ENCODE data around the gene C6orf52.

Gene C6orf52

DNA sequence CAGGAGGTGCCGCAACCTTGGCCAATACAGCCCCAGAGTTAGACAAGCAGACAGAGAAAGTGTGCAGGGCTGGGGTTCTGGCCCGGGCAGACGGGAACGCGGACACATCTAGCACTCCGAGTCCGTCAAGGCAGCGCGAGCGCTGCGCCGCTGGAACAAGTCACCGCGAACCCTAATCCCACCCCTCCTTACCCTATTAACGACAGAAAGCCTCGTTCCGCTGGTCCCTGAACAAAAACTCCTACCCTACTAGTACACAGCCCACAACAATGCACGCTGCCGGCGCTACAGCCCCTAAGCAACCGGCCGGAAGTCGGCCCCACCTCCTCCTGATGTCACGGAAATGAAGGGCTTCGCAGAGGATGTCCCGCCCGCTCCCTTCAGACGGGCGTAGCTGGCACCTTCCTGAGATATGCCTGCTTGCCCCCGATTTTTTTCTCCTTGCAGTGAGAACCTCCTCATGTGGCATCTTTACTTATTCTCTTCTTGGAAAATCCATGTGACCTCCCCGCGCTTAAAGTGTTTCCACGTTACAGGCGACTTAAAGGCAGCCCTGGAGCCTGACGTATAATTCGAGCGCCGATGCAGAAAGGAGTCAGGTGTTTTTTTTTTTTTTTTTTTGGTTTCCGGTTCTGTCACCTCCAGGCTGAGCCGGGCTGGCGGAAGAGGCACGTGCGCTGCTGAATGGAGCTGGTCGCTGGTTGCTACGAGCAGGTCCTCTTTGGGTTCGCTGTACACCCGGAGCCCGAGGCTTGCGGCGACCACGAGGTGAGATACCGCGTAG lies at the start of gene C6orf52, which contains the start of gene PAK1IP1:
Gene C6orf52 (minus strand): TSS at position 315 of the 784 bp plus-strand sequence. CDS start 7,066 bp downstream, outside the sequence.
Gene PAK1IP1 (plus strand): TSS at position 671 of the 784 bp plus-strand sequence. CDS start 14 bp downstream, at position 685.
- TF ChIP-seq GATA2 (IDR thresholded peaks at IDR 0.05; ENCODE audit: low read depth, low read length) (no peak), GATA3 (IDR thresholded peaks at IDR 0.05; ENCODE audit: low read depth, low read length) (no peak)

DNA sequence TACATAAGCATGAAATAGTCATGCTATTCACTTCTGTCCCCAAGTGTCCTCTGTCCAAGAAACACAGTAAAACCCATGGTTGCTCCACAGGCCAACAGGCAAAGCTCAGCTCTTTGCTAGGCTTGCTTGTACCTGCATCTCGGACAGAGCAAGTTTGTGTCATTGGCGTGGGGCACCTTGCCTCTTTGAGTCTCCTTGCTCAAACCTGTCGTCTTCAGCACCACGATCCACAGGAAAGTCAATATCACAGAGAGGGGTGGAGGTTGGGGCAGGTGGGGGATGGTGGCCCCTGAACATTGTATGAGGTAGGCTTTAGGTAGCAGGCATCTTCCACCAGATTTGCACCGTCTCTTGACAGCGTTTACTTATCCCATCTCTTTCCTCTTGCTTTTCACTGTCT lies 49.1 kb upstream of the C6orf52 start:
- TF ChIP-seq GATA2 (IDR thresholded peaks at IDR 0.05; ENCODE audit: low read depth, low read length): no peak
- TF ChIP-seq GATA3 (IDR thresholded peaks at IDR 0.05; ENCODE audit: low read depth, low read length): no peak

DNA sequence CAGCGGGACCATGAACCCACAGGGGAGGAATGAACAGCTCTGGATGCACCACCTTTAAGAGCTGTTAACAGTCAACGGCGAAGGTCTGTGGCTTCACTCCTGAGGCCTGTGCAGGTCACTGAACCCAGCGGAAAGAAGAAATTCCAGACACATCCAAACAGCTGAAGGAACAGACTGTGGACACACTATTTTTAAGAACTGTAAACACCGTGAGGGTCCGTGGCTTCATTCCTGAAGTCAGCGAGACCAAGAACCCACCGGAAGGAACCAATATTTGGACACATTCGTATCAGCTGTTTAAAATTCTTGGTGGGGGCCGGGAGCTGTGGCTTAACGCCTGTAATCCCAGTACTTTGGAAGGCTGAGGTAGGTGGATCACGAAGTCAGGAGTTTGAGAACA lies 47.8 kb upstream of the C6orf52 start:
- no peak for TF ChIP-seq GATA2 (IDR thresholded peaks at IDR 0.05; ENCODE audit: low read depth, low read length)
- TF ChIP-seq GATA3 (IDR thresholded peaks at IDR 0.05; ENCODE audit: low read depth, low read length): no peak

DNA sequence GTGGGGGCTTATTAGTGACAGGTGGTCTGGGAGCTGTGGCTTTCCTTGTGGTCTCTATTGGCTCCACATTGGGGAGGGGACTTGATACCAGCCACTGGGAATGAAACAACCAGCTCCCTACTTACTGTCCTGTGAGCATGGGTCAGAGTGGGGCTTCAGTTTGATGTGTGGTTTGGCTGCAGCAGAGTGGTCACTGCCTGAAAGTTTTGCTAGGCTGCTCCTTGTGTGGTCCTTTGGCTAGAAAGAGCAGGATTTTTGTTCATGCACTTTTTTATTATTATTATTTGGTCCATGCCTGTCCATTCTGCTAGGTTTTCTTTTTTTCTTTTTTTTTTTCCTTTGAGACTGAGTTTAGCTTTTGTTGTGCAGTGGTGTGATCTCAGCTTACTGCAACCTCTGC lies 45.6 kb upstream of the C6orf52 start:
- TF ChIP-seq GATA2 (IDR thresholded peaks at IDR 0.05; ENCODE audit: low read depth, low read length) (no peak), GATA3 (IDR thresholded peaks at IDR 0.05; ENCODE audit: low read depth, low read length) (no peak)

DNA sequence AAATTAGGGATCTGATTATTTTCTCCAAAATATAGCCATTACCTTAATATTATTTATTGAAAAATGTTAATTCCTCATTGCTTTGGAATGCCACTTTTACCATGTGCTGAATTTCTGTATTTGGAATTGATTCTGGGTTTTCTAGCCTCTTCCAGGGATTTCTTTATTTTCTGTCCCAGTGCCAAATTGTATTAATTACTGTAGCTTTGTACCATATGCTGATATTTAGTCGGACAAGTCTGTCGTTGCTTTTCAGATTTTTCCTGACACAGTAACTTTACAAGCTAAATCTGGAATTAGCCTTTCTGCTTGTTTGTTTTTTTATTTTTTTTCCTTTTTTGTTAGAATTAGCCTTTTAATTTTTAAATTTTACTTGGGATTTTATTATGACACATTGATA lies 42.3 kb upstream of the C6orf52 start:
- TF ChIP-seq GATA2 (IDR thresholded peaks at IDR 0.05; ENCODE audit: low read depth, low read length) (no peak), GATA3 (IDR thresholded peaks at IDR 0.05; ENCODE audit: low read depth, low read length) (no peak)

DNA sequence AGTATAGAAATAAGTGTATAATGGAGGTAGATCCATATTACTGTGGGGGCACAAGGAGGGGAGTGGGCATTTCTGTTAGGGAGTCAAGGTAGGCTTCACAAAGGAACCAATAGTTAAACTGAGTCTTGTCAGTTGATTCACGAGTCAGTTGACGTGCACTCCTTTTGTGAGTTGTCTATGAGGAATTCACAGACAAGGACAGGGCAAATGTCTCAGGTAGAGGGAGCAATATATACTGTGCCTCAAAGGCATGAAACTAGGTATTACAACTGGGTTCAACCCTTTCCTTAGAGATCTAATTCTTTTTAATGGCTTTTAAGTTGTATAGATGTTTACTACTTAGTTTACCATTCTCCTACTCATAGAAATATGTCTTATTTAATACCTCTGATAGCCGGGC lies 39.4 kb upstream of the C6orf52 start:
- no peak for TF ChIP-seq GATA2 (IDR thresholded peaks at IDR 0.05; ENCODE audit: low read depth, low read length)
- TF ChIP-seq GATA3 (IDR thresholded peaks at IDR 0.05; ENCODE audit: low read depth, low read length): no peak

DNA sequence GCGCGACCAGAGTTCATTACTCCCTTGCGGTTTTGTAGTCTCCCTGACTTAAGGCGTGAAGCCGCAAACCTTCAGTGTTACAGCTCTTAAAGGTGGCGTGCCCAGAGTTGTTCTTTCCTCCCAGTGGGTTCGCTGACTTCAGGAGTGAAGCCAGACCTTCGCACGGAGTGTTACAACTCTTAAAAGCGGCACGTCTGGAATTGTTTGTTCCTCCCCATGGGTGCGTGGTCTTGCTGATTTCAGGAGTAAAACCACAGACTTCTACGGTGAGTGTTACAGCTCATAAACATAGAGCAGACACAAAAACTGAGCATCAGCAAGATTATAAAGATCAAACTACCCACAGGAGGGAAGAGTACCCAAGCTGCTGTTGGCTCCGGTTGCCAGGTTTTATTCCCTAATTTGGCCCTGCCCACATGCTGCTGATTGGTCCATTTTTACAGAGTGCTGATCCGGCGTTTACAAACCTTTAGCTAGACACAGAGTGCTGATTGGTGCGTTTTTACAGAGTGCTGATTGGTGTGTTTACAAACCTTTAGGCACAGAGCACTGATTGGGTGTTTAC lies 38.8 kb upstream of the C6orf52 start:
- TF ChIP-seq GATA2 (IDR thresholded peaks at IDR 0.05; ENCODE audit: low read depth, low read length) (no peak), GATA3 (IDR thresholded peaks at IDR 0.05; ENCODE audit: low read depth, low read length) (no peak)

DNA sequence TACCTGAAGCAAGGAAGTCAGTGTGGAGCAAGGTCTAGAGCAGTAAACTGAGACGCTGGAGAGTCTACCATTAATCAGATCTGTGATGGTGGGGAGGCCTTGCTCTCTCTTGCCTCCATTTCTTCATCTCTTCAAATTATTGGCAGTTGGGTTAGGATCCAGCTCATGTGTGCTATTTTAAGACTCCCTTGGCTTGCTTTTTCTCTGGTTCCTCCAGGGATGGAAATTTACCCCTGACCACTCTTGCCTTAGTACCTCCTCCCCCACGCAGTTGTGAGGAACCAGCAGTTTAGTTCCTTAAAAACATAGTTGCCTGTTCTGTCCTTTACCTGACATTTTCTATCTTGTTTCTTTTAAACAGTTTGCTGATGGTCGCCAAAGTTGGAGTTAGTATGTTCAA lies 35.8 kb upstream of the C6orf52 start:
- TF ChIP-seq GATA2 (IDR thresholded peaks at IDR 0.05; ENCODE audit: low read depth, low read length) (no peak), GATA3 (IDR thresholded peaks at IDR 0.05; ENCODE audit: low read depth, low read length) (no peak)

DNA sequence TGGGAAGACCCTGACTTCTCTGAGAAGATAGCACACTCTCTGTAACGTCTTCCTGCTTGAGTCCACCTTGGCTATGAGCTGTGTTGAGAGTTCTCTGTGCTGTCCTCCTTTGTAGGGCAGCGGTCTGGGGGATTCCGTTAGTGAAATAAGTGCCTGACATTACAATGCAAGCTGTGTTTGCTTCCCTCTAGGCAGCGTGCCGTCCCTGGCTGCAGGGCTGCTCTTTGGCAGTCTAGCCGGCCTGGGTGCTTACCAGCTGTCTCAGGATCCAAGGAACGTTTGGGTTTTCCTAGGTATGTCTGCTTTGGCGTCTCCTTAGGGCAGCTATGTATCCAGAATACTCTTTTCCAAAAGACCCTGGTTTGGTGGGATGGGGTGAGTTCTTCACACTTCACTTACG lies 31.3 kb upstream of the C6orf52 start:
- TF ChIP-seq GATA2 (IDR thresholded peaks at IDR 0.05; ENCODE audit: low read depth, low read length) (no peak), GATA3 (IDR thresholded peaks at IDR 0.05; ENCODE audit: low read depth, low read length) (no peak)

DNA sequence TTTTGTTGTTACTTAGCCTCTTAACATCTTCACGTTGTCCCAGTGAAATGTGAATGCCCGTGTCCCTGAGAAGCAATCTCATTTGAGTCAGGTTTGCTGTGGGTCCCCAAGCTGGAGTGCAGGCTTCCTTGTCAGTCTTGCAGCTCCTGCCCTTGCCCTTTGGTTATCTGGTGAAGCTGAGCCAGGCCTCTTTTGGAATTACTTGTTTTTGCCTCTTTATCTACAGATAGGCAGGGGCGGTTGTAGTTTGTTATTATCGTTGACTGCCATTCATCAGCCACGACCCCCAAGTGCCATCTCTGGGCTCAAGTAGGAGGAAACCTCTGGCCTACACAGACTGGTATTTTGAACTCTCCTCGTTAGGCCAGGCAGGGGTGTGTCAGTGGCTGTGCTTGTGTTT lies 30.6 kb upstream of the C6orf52 start:
- no peak for TF ChIP-seq GATA3 (IDR thresholded peaks at IDR 0.05; ENCODE audit: low read depth, low read length)
- no peak for TF ChIP-seq GATA2 (IDR thresholded peaks at IDR 0.05; ENCODE audit: low read depth, low read length)

DNA sequence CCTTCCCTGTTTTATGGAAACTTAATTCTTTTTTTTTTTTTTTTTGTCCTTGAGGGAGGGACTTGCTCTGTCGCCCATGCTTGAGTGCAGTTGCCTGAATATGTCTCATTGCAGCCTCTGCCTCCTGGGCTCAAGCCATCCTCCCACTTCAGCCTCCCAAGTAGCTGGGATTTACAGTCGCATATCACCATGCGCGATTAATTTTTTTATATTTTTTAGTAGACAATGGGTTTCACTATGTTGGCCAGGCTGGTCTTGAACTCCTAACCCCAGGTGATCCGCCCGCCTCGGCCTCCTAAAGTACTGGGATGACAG lies 29.1 kb upstream of the C6orf52 start:
- no peak for TF ChIP-seq GATA2 (IDR thresholded peaks at IDR 0.05; ENCODE audit: low read depth, low read length)
- TF ChIP-seq GATA3 (IDR thresholded peaks at IDR 0.05; ENCODE audit: low read depth, low read length): no peak

DNA sequence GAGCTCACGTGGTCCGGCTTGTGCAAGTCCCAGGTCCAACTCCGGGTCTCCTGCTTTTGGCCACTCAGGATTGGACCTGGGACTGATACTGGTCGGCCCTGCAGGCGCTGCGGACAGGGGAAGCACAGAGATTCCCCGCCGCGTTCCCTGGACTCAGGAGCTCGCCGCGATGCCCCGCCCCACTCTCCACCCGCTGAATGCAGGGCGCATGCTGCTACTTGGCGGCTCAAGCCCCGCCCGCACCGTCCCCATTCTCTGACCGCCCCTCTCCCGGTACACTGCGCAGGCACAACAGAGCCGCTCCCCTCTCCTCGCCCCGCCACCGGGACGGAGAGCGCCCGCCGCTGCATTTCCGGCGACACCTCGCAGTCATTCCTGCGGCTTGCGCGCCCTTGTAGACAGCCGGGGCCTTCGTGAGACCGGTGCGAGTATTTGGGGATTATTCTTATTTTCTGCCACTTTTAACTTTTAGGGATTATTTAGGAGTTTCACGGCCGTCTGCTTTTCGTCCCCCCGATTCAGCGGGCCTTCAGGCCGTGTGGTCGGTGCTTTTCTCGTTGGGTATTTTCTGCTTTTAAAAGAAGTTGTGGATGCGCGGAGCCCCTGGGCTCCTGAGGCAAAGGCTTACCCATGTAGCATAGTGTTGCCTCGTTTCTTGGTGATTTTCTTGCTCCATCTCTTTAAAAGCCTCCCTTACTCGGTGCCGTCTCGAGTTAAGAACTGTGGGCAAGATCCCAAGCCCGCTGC lies 28.6 kb upstream of the C6orf52 start, which contains the start of gene TMEM14C:
Gene TMEM14C (plus strand): TSS at position 251 of the 747 bp plus-strand sequence. CDS start 1,544 bp downstream, outside the sequence.
- no peak for TF ChIP-seq GATA3 (IDR thresholded peaks at IDR 0.05; ENCODE audit: low read depth, low read length)
- no peak for TF ChIP-seq GATA2 (IDR thresholded peaks at IDR 0.05; ENCODE audit: low read depth, low read length)

DNA sequence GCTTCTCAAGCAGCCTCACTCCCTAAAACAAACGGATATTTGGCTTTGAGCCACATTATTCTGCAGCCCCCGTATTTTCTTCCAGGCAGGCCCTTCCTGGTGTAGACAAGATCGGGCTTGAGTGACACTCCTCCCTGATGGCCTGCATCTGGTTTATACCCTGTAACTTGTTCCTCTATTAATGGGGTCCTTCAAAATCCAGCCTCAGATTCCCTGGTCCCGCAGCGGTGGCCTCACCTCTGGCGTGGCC lies 28.1 kb upstream of the C6orf52 start:
- TF ChIP-seq GATA3 (IDR thresholded peaks at IDR 0.05; ENCODE audit: low read depth, low read length): no peak
- no peak for TF ChIP-seq GATA2 (IDR thresholded peaks at IDR 0.05; ENCODE audit: low read depth, low read length)

DNA sequence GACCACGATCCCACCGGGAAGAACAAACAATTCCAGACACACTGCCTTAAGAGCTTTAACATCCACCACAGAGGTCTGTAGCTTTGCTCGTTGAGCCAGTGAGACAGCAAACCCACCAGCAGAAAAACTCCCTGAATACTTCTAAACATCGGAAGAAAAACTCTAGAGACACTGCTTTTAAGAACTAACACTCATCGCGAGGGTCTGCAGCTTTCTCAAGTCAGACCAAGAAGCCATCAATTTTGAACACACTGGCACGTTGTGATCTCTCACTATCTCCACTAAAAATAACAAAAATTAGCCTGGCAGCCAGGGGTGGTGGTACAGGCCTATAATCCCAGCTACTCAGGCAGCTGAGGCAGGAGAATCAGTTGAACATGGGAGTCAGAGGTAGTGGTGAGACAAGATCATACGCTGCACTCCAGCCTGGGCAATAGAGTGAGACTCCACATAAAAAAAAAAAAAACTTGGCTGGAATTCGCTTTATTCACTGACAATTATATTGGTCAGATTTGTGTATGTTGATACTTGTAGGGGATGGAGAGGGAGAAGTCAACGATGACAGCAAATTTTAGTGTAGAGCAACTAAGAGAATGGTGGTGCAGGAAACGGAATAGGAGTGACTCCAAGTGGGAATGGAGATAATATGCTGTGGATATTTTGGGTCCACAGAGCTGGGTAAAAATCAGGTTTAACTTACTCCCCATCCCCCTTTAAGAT lies 27.6 kb upstream of the C6orf52 start:
- TF ChIP-seq GATA3 (IDR thresholded peaks at IDR 0.05; ENCODE audit: low read depth, low read length): no peak
- no peak for TF ChIP-seq GATA2 (IDR thresholded peaks at IDR 0.05; ENCODE audit: low read depth, low read length)

Measured in SH-SY5Y (cell line).